DOHH2 (cell line): ENCODE measurements around the gene SLC6A11.

Experiments
- EZH2phosphoT487 ChIP-seq: fragments of 200-600 bp; sonication (generic); IDR thresholded peaks from 2 replicates; pipeline ENCODE4 v1.6.1; 2017; ENCODE audit warnings: borderline replicate concordance, mild to moderate bottlenecking, antibody characterized with exemption, low read length, moderate library complexity, mixed read lengths
- TF ChIP-seq, protein P1 (sequence below): fragments of 200-600 bp; sonication (generic); IDR thresholded peaks from one replicate; pipeline ENCODE4 v1.5.1; 2014; ENCODE audit warnings: antibody characterized with exemption, mild to moderate bottlenecking, low read depth, low read length; ENCODE audit not compliant: poor library complexity, severe bottlenecking

DNA sequence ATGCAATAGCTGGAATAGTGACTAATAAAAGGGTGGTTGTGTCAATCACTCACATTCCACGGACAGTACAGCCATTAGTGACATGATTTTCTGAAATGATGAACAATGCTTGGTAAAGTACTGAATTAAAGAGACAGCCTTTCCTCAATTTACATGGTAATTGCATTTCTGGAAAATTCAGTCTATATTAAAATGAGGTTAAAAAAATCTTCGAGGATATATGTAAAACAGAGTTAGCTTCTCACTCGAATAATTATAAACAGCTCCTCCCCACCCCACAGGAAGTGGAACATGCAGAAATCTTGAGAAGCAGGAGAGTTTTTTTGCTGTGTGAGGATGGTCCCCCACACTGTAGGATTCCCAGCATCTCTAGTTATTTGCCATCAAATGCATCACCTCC is 42.1 kb downstream of the SLC6A11 start:
- TF ChIP-seq, protein P1, sequence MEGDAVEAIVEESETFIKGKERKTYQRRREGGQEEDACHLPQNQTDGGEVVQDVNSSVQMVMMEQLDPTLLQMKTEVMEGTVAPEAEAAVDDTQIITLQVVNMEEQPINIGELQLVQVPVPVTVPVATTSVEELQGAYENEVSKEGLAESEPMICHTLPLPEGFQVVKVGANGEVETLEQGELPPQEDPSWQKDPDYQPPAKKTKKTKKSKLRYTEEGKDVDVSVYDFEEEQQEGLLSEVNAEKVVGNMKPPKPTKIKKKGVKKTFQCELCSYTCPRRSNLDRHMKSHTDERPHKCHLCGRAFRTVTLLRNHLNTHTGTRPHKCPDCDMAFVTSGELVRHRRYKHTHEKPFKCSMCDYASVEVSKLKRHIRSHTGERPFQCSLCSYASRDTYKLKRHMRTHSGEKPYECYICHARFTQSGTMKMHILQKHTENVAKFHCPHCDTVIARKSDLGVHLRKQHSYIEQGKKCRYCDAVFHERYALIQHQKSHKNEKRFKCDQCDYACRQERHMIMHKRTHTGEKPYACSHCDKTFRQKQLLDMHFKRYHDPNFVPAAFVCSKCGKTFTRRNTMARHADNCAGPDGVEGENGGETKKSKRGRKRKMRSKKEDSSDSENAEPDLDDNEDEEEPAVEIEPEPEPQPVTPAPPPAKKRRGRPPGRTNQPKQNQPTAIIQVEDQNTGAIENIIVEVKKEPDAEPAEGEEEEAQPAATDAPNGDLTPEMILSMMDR: no peak
- no peak for TF ChIP-seq EZH2phosphoT487
